ENCODE results near the gene LZIC. TPM values are rescaled to one million over a fixed set of nuclear protein-coding genes. Genes with fewer than 3 reads are reported as not detected.

LZIC gene
- total and polyA plus RNA-seq, 2 of the 13 experiments (the other 11 are each of a cell fraction or from before 2014, with no cell fraction given): 25.2 to 71.8 TPM

DNA sequence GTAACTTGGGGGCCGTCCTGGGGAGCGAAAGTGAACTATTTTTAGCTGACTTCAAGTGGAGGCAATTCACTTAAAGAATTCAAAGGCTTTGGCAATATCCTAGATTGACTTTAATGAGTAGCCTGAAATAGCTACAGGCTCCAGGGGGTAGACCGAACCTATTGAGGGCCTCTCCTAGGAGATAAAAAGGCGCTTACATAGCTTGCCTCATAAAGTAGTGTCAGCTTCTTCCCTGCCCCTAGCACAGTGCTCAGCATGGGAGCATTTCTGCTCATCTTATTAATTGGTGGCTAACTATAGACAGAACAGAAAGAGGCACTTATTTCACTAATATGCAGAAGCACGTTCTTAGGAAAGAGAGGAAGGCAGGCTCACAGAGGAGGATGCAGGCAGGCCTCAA, 20.8 kb downstream of the LZIC start:
- Histone ChIP-seq H3K36me3 (replicated peaks in 1 of 2; ENCODE audit: control insufficient read depth in 1 of 2, insufficient read depth in 2 of 2, low read length in 2 of 2) (no peaks in the 10 kb centered on the region), H3K9me3 (ENCODE audit: low read length) (no peaks in the 10 kb centered on the region), H3K4me1 (ENCODE audit: insufficient read depth, low read length) (peaks cover 25% of the 10 kb centered on the region), H3K4me3 (replicated peaks in 1 of 3; ENCODE audit: insufficient read depth in 1 of 3, low read depth in 2 of 3, low read length in 3 of 3) (no peak overlapping the region), H3K79me2 (ENCODE audit: insufficient read depth, low read length) (no peaks in the 10 kb centered on the region), H2AFZ (ENCODE audit: low read length) (no peak overlapping the region), H3K27me3 (ENCODE audit: control insufficient read depth in 1 of 2, insufficient read depth in 2 of 2, low read length in 2 of 2) (no peaks in the 10 kb centered on the region), H4K20me1 (ENCODE audit: insufficient read depth, low read length) (no peaks in the 10 kb centered on the region), H3K4me2 (ENCODE audit: low read depth, low read length) (no peak overlapping the region), H3K9ac (ENCODE audit: insufficient read depth, low read depth, low read length) (no peak overlapping the region), H3K27ac (ENCODE audit: extremely low read length, insufficient read depth, low read length) (no peak overlapping the region)
- POLR2A ChIA-PET: interaction anchor here (1.2 kb wide), 1 partner anchor 12 kb away, joined by 4 read pairs; the partner anchor contains the start of gene CTNNBIP1
- no peak for ATAC-seq
- WGBS (ENCODE audit: low lambda C conversion rate): 94% methylated on average over 5 of the region's 5 CpGs
- in situ Hi-C loops (cut with HindIII; ENCODE audit: extremely low pct_ligation_motif_present, low pct_unique_long_range_greater_than_20kb): no loop called here
- no peak for FAIRE-seq
- intact Hi-C loops (cut with micrococcal nuclease; ENCODE audit: unreplicated experiment): no loop called here
- CTCF ChIA-PET (ENCODE audit: low intra/inter-chr PET ratio, low total read pairs): no interaction called here
- no TSS peak for BruUV-seq (replicated peaks)
- DNase-seq (ENCODE audit: low spot score): no peak
- TF ChIP-seq, protein P1, sequence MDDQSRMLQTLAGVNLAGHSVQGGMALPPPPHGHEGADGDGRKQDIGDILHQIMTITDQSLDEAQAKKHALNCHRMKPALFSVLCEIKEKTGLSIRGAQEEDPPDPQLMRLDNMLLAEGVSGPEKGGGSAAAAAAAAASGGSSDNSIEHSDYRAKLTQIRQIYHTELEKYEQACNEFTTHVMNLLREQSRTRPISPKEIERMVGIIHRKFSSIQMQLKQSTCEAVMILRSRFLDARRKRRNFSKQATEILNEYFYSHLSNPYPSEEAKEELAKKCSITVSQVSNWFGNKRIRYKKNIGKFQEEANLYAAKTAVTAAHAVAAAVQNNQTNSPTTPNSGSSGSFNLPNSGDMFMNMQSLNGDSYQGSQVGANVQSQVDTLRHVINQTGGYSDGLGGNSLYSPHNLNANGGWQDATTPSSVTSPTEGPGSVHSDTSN (CRISPR knock-in tag; IDR thresholded peaks at IDR 0.05; ENCODE audit: borderline replicate concordance): no peak
- TF ChIP-seq ZNF546 (CRISPR knock-in tag; conservative IDR thresholded peaks at IDR 0.05): no peak
- TF ChIP-seq SMARCE1 (IDR thresholded peaks at IDR 0.05; ENCODE audit: borderline replicate concordance): no peak
- no peak for TF ChIP-seq ZKSCAN5 (CRISPR knock-in tag; IDR thresholded peaks at IDR 0.05)
- TF ChIP-seq ZIK1 (CRISPR knock-in tag; IDR thresholded peaks at IDR 0.05; ENCODE audit: borderline replicate concordance, low read depth): no peak
- TF ChIP-seq, protein P2, sequence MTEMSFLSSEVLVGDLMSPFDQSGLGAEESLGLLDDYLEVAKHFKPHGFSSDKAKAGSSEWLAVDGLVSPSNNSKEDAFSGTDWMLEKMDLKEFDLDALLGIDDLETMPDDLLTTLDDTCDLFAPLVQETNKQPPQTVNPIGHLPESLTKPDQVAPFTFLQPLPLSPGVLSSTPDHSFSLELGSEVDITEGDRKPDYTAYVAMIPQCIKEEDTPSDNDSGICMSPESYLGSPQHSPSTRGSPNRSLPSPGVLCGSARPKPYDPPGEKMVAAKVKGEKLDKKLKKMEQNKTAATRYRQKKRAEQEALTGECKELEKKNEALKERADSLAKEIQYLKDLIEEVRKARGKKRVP (CRISPR knock-in tag; IDR thresholded peaks at IDR 0.05): no peak
- no peak for TF ChIP-seq EZH2 (conservative IDR thresholded peaks at IDR 0.05; ENCODE audit: low read depth, low read length)
- TF ChIP-seq ZNF431 (CRISPR knock-in tag; IDR thresholded peaks at IDR 0.05; ENCODE audit: borderline replicate concordance, low read depth): no peak
- TF ChIP-seq SAP130 (CRISPR knock-in tag; IDR thresholded peaks at IDR 0.05; ENCODE audit: low read depth): no peak
- TF ChIP-seq ZSCAN22 (CRISPR knock-in tag; IDR thresholded peaks at IDR 0.05): no peak
- no peak for TF ChIP-seq TMF1 (CRISPR knock-in tag; IDR thresholded peaks at IDR 0.05; ENCODE audit: low read depth)
